Stimulated activated CD4-positive, alpha-beta T cell treated with anti-CD3 and anti-CD28 coated beads, Interleukin-2, amount 100 ng/mL, for 48 hours (primary cell): ENCODE data around the gene KLF2.
"Not testable (repeated sequence)": the region's sequence is repeated elsewhere in the genome, so short reads cannot be mapped to it uniquely, and the experiment has no call there.

ENCODE experiments used
- DNase-seq, 2 donors: peaks; one replicate each; pipeline ENCODE4 v3.0.0-alpha.2; 2020

Gene KLF2

GRCh38 chr19:16338470-16339360 lies 14.1 kb downstream of the KLF2 start:
- peak; percentile 51 to 55 for DNase-seq

GRCh38 chr19:16339361-16339725 lies 14.7 kb downstream of the KLF2 start:
- no peak for DNase-seq

GRCh38 chr19:16340092-16340491 lies 15.5 kb downstream of the KLF2 start:
- DNase-seq, result no peak

- no peak for DNase-seq
Measured at GRCh38 chr19:16340654-16341053, 16.0 kb downstream of the KLF2 start.

- DNase-seq, result peak in 1 of 2 donors; percentile 51
Measured at GRCh38 chr19:16342002-16342715, 17.5 kb downstream of the KLF2 start.

- DNase-seq, result no peak
Measured at GRCh38 chr19:16343156-16343555, 18.5 kb downstream of the KLF2 start.

- no peak for DNase-seq
Measured at GRCh38 chr19:16345457-16345856, 20.8 kb downstream of the KLF2 start.

GRCh38 chr19:16347099-16347498 lies 22.5 kb downstream of the KLF2 start:
- not testable (repeated sequence) for DNase-seq

GRCh38 chr19:16347706-16348105 lies 23.1 kb downstream of the KLF2 start:
- DNase-seq, result no peak

GRCh38 chr19:16349551-16350152 lies 25.0 kb downstream of the KLF2 start:
- no peak for DNase-seq

GRCh38 chr19:16351133-16351809 lies 26.6 kb downstream of the KLF2 start:
- no peak for DNase-seq

- no peak for DNase-seq
Measured at GRCh38 chr19:16355293-16356043, 30.8 kb downstream of the KLF2 start.

- DNase-seq, result no peak
Measured at GRCh38 chr19:16358456-16358855, 33.8 kb downstream of the KLF2 start.

- no peak for DNase-seq
Measured at GRCh38 chr19:16359074-16359473, 34.4 kb downstream of the KLF2 start.

GRCh38 chr19:16359964-16360363 lies 35.3 kb downstream of the KLF2 start:
- no peak for DNase-seq

- DNase-seq, result no peak
Measured at GRCh38 chr19:16360738-16361137, 36.1 kb downstream of the KLF2 start.

- no peak for DNase-seq
Measured at GRCh38 chr19:16361254-16361653, 36.6 kb downstream of the KLF2 start.

GRCh38 chr19:16361926-16362325 lies 37.3 kb downstream of the KLF2 start:
- no peak for DNase-seq

GRCh38 chr19:16363133-16363851 lies 38.7 kb downstream of the KLF2 start:
- no peak for DNase-seq

GRCh38 chr19:16363852-16364230 lies 39.2 kb downstream of the KLF2 start:
- DNase-seq, result no peak

GRCh38 chr19:16364231-16364865 lies 39.7 kb downstream of the KLF2 start:
- DNase-seq, result no peak
